Measurements from ENCODE around the gene TMEM26. TPM values are rescaled to one million over a fixed set of nuclear protein-coding genes. Genes with fewer than 3 reads are reported as not detected.
A peak's percentile ranks its signal among the peaks of the same experiment; 100 is the strongest.

The TMEM26 gene
- total RNA-seq: not detected in 2 replicates

GRCh38 chr10:61452655-61453641 is at the start of gene TMEM26:
TSS of gene TMEM26 (minus strand) at chr10:61453381. CDS start at chr10:61453081, 300 bp downstream.
- no peak for DNase-seq (ENCODE audit: low spot score)
- H3K4me1 Mint-ChIP-seq (ENCODE audit: low read depth): peaks cover 7% of the 10 kb centered on the region
- H3K4me3 Mint-ChIP-seq (ENCODE audit: low read depth): peak within 1 kb of the TSS; percentile 4
- intact Hi-C loops (cut with micrococcal nuclease): no loop called here
- no peak within 1 kb of the TSS for H3K27ac Mint-ChIP-seq
- H3K27me3 Mint-ChIP-seq (ENCODE audit: low read depth): peaks cover 41% of the 10 kb centered on the region
- no peaks in the 10 kb centered on the region for H3K9me3 Mint-ChIP-seq
- H3K36me3 Mint-ChIP-seq (ENCODE audit: low read depth): no peaks in the 10 kb centered on the region

- Mint-ChIP-seq H3K36me3 (ENCODE audit: low read depth) (no peaks in the 10 kb centered on the region), H3K27me3 (ENCODE audit: low read depth) (no peaks in the 10 kb centered on the region), H3K27ac (no peak overlapping the region), H3K9me3 (no peaks in the 10 kb centered on the region), H3K4me1 (ENCODE audit: low read depth) (no peaks in the 10 kb centered on the region), H3K4me3 (ENCODE audit: low read depth) (no peak overlapping the region)
- intact Hi-C loops (cut with micrococcal nuclease): no loop called here
- no peak for DNase-seq (ENCODE audit: low spot score)
Measured at GRCh38 chr10:61500460-61500859, 47.3 kb upstream of the TMEM26 start.

- intact Hi-C loops (cut with micrococcal nuclease): no loop called here
- no peaks in the 10 kb centered on the region for H3K36me3 Mint-ChIP-seq (ENCODE audit: low read depth)
- H3K4me1 Mint-ChIP-seq (ENCODE audit: low read depth): no peaks in the 10 kb centered on the region
- H3K9me3 Mint-ChIP-seq: no peaks in the 10 kb centered on the region
- DNase-seq (ENCODE audit: low spot score): no peak
- H3K4me3 Mint-ChIP-seq (ENCODE audit: low read depth): no peak overlapping the region
- no peak overlapping the region for H3K27ac Mint-ChIP-seq
- H3K27me3 Mint-ChIP-seq (ENCODE audit: low read depth): no peaks in the 10 kb centered on the region
Measured at GRCh38 chr10:61492364-61492995, 39.3 kb upstream of the TMEM26 start.

GRCh38 chr10:61487506-61487905 is 34.3 kb upstream of the TMEM26 start:
- intact Hi-C loops (cut with micrococcal nuclease): no loop called here
- Mint-ChIP-seq H3K36me3 (ENCODE audit: low read depth) (no peaks in the 10 kb centered on the region), H3K9me3 (no peaks in the 10 kb centered on the region), H3K4me1 (ENCODE audit: low read depth) (no peaks in the 10 kb centered on the region), H3K27me3 (ENCODE audit: low read depth) (no peaks in the 10 kb centered on the region), H3K4me3 (ENCODE audit: low read depth) (no peak overlapping the region), H3K27ac (no peak overlapping the region)
- DNase-seq (ENCODE audit: low spot score): no peak

GRCh38 chr10:61486738-61487396 is 33.7 kb upstream of the TMEM26 start:
- H3K27ac Mint-ChIP-seq: no peak overlapping the region
- intact Hi-C loops (cut with micrococcal nuclease): no loop called here
- no peak for DNase-seq (ENCODE audit: low spot score)
- no peaks in the 10 kb centered on the region for H3K36me3 Mint-ChIP-seq (ENCODE audit: low read depth)
- H3K4me1 Mint-ChIP-seq (ENCODE audit: low read depth): no peaks in the 10 kb centered on the region
- H3K27me3 Mint-ChIP-seq (ENCODE audit: low read depth): no peaks in the 10 kb centered on the region
- no peaks in the 10 kb centered on the region for H3K9me3 Mint-ChIP-seq
- H3K4me3 Mint-ChIP-seq (ENCODE audit: low read depth): no peak overlapping the region

GRCh38 chr10:61486251-61486650 is 33.1 kb upstream of the TMEM26 start:
- intact Hi-C loops (cut with micrococcal nuclease): no loop called here
- Mint-ChIP-seq H3K27ac (no peak overlapping the region), H3K4me1 (ENCODE audit: low read depth) (no peaks in the 10 kb centered on the region), H3K27me3 (ENCODE audit: low read depth) (no peaks in the 10 kb centered on the region), H3K9me3 (no peaks in the 10 kb centered on the region), H3K36me3 (ENCODE audit: low read depth) (no peaks in the 10 kb centered on the region), H3K4me3 (ENCODE audit: low read depth) (no peak overlapping the region)
- DNase-seq (ENCODE audit: low spot score): no peak

- Mint-ChIP-seq H3K4me1 (ENCODE audit: low read depth) (no peaks in the 10 kb centered on the region), H3K36me3 (ENCODE audit: low read depth) (no peaks in the 10 kb centered on the region), H3K9me3 (no peaks in the 10 kb centered on the region), H3K27ac (no peak overlapping the region), H3K4me3 (ENCODE audit: low read depth) (no peak overlapping the region), H3K27me3 (ENCODE audit: low read depth) (peaks cover 2% of the 10 kb centered on the region)
- intact Hi-C loops (cut with micrococcal nuclease): no loop called here
- DNase-seq (ENCODE audit: low spot score): no peak
Measured at GRCh38 chr10:61481597-61481996, 28.4 kb upstream of the TMEM26 start.

GRCh38 chr10:61480208-61480607 is 27.0 kb upstream of the TMEM26 start:
- intact Hi-C loops (cut with micrococcal nuclease): no loop called here
- no peak overlapping the region for H3K4me3 Mint-ChIP-seq (ENCODE audit: low read depth)
- DNase-seq (ENCODE audit: low spot score): no peak
- H3K27ac Mint-ChIP-seq: no peak overlapping the region
- H3K36me3 Mint-ChIP-seq (ENCODE audit: low read depth): no peaks in the 10 kb centered on the region
- no peaks in the 10 kb centered on the region for H3K4me1 Mint-ChIP-seq (ENCODE audit: low read depth)
- H3K27me3 Mint-ChIP-seq (ENCODE audit: low read depth): peaks cover 4% of the 10 kb centered on the region
- H3K9me3 Mint-ChIP-seq: no peaks in the 10 kb centered on the region

GRCh38 chr10:61478621-61479312 is 25.6 kb upstream of the TMEM26 start:
- Mint-ChIP-seq H3K36me3 (ENCODE audit: low read depth) (no peaks in the 10 kb centered on the region), H3K9me3 (no peaks in the 10 kb centered on the region), H3K4me1 (ENCODE audit: low read depth) (no peaks in the 10 kb centered on the region), H3K4me3 (ENCODE audit: low read depth) (no peak overlapping the region), H3K27me3 (ENCODE audit: low read depth) (peaks cover 6% of the 10 kb centered on the region), H3K27ac (no peak overlapping the region)
- DNase-seq (ENCODE audit: low spot score): no peak
- intact Hi-C loops (cut with micrococcal nuclease): no loop called here

GRCh38 chr10:61477451-61477850 is 24.3 kb upstream of the TMEM26 start:
- DNase-seq (ENCODE audit: low spot score): no peak
- Mint-ChIP-seq H3K9me3 (no peaks in the 10 kb centered on the region), H3K36me3 (ENCODE audit: low read depth) (no peaks in the 10 kb centered on the region), H3K27ac (no peak overlapping the region), H3K4me3 (ENCODE audit: low read depth) (no peak overlapping the region), H3K27me3 (ENCODE audit: low read depth) (peaks cover 6% of the 10 kb centered on the region), H3K4me1 (ENCODE audit: low read depth) (no peaks in the 10 kb centered on the region)
- intact Hi-C loops (cut with micrococcal nuclease): no loop called here

- Mint-ChIP-seq H3K4me1 (ENCODE audit: low read depth) (no peaks in the 10 kb centered on the region), H3K27ac (no peak overlapping the region), H3K27me3 (ENCODE audit: low read depth) (peaks cover 6% of the 10 kb centered on the region), H3K4me3 (ENCODE audit: low read depth) (no peak overlapping the region), H3K9me3 (no peaks in the 10 kb centered on the region), H3K36me3 (ENCODE audit: low read depth) (no peaks in the 10 kb centered on the region)
- intact Hi-C loops (cut with micrococcal nuclease): no loop called here
- no peak for DNase-seq (ENCODE audit: low spot score)
Measured at GRCh38 chr10:61476529-61476928, 23.3 kb upstream of the TMEM26 start.

- Mint-ChIP-seq H3K9me3 (no peaks in the 10 kb centered on the region), H3K27me3 (ENCODE audit: low read depth) (peaks cover 6% of the 10 kb centered on the region), H3K27ac (no peak overlapping the region), H3K4me1 (ENCODE audit: low read depth) (no peaks in the 10 kb centered on the region), H3K36me3 (ENCODE audit: low read depth) (no peaks in the 10 kb centered on the region), H3K4me3 (ENCODE audit: low read depth) (no peak overlapping the region)
- no peak for DNase-seq (ENCODE audit: low spot score)
- intact Hi-C loops (cut with micrococcal nuclease): no loop called here
Measured at GRCh38 chr10:61475449-61475873, 22.3 kb upstream of the TMEM26 start.

Measured in activated T-helper 2 cell treated with anti-CD3 and anti-CD28 coated beads, Interferon-gamma antibody, Interleukin-2, Interleukin-4, amounts not matched to agents 10 μg/mL and 5 μg/mL and 100 μg/mL, durations not matched to agents 14 hours and 24 hours and 36 hours (primary cell).